HEK293 (cell line): ENCODE results near the gene HOXB4.

ENCODE experiments used
- CTCF ChIA-PET: fragments of 350-600 bp; formaldehyde crosslinking; extraction: SDS; loops from one replicate; lab custom pipeline; 2021; ENCODE audit warnings: antibody characterized with exemption; lab: Yijun Ruan, JAX
- POLR2A ChIA-PET: fragments of 300-600 bp; formaldehyde crosslinking; extraction: SDS; loops from one replicate; lab custom pipeline; 2020; ENCODE audit warnings: antibody characterized with exemption, inconsistent platforms; lab: Yijun Ruan, JAX
- H3K27ac ChIP-seq: fragments of 200-500 bp; sonication (Bioruptor generic); 2 replicates; pipeline ENCODE4 v1.5.1; 2014; ENCODE audit warnings: low read depth, low read length, control low read depth, inconsistent platforms; ENCODE audit errors: extremely low read depth
- H3K36me3 ChIP-seq, 2 experiments: fragments of 200-500 bp in 1 of 2; sonication (Bioruptor generic) in 1 of 2; 1 replicate in 1 of 2; 2 replicates in 1 of 2; pipeline ENCODE4 v1.5.1; 2014 to 2017; ENCODE audit warnings: inconsistent platforms in 2 of 2, low read length in 2 of 2; ENCODE audit not compliant: control insufficient read depth in 2 of 2, insufficient read depth in 1 of 2
- H3K4me1 ChIP-seq: fragments of 200-500 bp; sonication (Bioruptor generic); 2 replicates; pipeline ENCODE4 v1.5.1; 2014; ENCODE audit warnings: mild to moderate bottlenecking, low read length, inconsistent platforms; ENCODE audit not compliant: control insufficient read depth, insufficient read depth
- H3K4me3 ChIP-seq: 2 replicates; pipeline ENCODE4 v1.5.1; 2011; ENCODE audit warnings: low read depth, mild to moderate bottlenecking, control low read depth, low read length, moderate library complexity
- H3K9me3 ChIP-seq: fragments of 200-500 bp; sonication (Bioruptor generic); 2 replicates; pipeline ENCODE4 v1.5.1; 2014; ENCODE audit warnings: low read depth, low read length, inconsistent platforms; ENCODE audit not compliant: control insufficient read depth, insufficient read depth
- GLIS2 ChIP-seq: fragments of 450-650 bp; formaldehyde crosslinking; IDR thresholded peaks from 2 replicates; pipeline ENCODE4 v1.5.1; 2016; ENCODE audit warnings: missing biosample characterization, missing genetic modification characterization
- MZF1 ChIP-seq: fragments of 450-650 bp; formaldehyde crosslinking; IDR thresholded peaks from 2 replicates; pipeline ENCODE4 v1.5.1; 2017; ENCODE audit warnings: missing biosample characterization, missing genetic modification characterization, borderline replicate concordance
- PBX3 ChIP-seq: sonication (generic); formaldehyde crosslinking; IDR thresholded peaks from 2 replicates; pipeline ENCODE4 v1.8.1; 2022; ENCODE audit warnings: mild to moderate bottlenecking, moderate library complexity, missing genetic modification reagents
- SCRT1 ChIP-seq: fragments of 450-650 bp; formaldehyde crosslinking; IDR thresholded peaks from 2 replicates; pipeline ENCODE4 v1.5.1; 2016; ENCODE audit warnings: missing biosample characterization, missing genetic modification characterization, borderline replicate concordance
- ZBTB7A ChIP-seq: fragments of 450-650 bp; formaldehyde crosslinking; IDR thresholded peaks from 2 replicates; pipeline ENCODE4 v1.5.1; 2016; ENCODE audit warnings: low read depth, missing biosample characterization, missing genetic modification characterization
- ZNF148 ChIP-seq: fragments of 450-650 bp; formaldehyde crosslinking; IDR thresholded peaks from 2 replicates; pipeline ENCODE4 v1.5.0; 2017; ENCODE audit warnings: missing biosample characterization, missing genetic modification characterization, borderline replicate concordance
- ZNF174 ChIP-seq: fragments of 450-650 bp; formaldehyde crosslinking; IDR thresholded peaks from 2 replicates; pipeline ENCODE4 v1.5.0; 2017; ENCODE audit warnings: missing biosample characterization, mild to moderate bottlenecking, missing genetic modification characterization
- ZNF175 ChIP-seq: fragments of 450-650 bp; formaldehyde crosslinking; IDR thresholded peaks from 2 replicates; pipeline ENCODE4 v1.5.1; 2016; ENCODE audit warnings: missing biosample characterization, missing genetic modification characterization
- ZNF2 ChIP-seq: fragments of 450-650 bp; formaldehyde crosslinking; IDR thresholded peaks from 2 replicates; pipeline ENCODE4 v1.5.1; 2016; ENCODE audit warnings: missing biosample characterization, missing genetic modification characterization
- ZNF202 ChIP-seq: fragments of 450-650 bp; formaldehyde crosslinking; IDR thresholded peaks from 2 replicates; pipeline ENCODE4 v1.5.1; 2016; ENCODE audit warnings: missing biosample characterization, missing genetic modification characterization, borderline replicate concordance
- ZNF350 ChIP-seq: fragments of 450-650 bp; formaldehyde crosslinking; IDR thresholded peaks from 2 replicates; pipeline ENCODE4 v1.5.0; 2017; ENCODE audit warnings: missing biosample characterization, mild to moderate bottlenecking, missing genetic modification characterization
- ZNF548 ChIP-seq: fragments of 450-650 bp; formaldehyde crosslinking; IDR thresholded peaks from 2 replicates; pipeline ENCODE4 v1.5.1; 2016; ENCODE audit warnings: missing biosample characterization, missing genetic modification characterization
- ZNF549 ChIP-seq: fragments of 450-650 bp; IDR thresholded peaks from 2 replicates; pipeline ENCODE4 v1.5.1; 2018; ENCODE audit warnings: missing biosample characterization, missing genetic modification characterization, mild to moderate bottlenecking, inconsistent platforms, moderate library complexity
- ZNF560 ChIP-seq: fragments of 450-650 bp; formaldehyde crosslinking; IDR thresholded peaks from 2 replicates; pipeline ENCODE4 v1.5.1; 2017; ENCODE audit warnings: missing biosample characterization, missing genetic modification characterization, borderline replicate concordance
- ZNF600 ChIP-seq: fragments of 450-650 bp; formaldehyde crosslinking; IDR thresholded peaks from 2 replicates; pipeline ENCODE4 v1.5.1; 2016; ENCODE audit warnings: missing biosample characterization, missing genetic modification characterization
- ZNF623 ChIP-seq: fragments of 450-650 bp; formaldehyde crosslinking; IDR thresholded peaks from 2 replicates; pipeline ENCODE4 v1.5.1; 2016; ENCODE audit warnings: missing biosample characterization, missing genetic modification characterization
- ZNF660 ChIP-seq: fragments of 450-650 bp; IDR thresholded peaks from 2 replicates; pipeline ENCODE4 v1.5.1; 2018; ENCODE audit warnings: missing biosample characterization, mild to moderate bottlenecking, missing genetic modification characterization
- ZNF664 ChIP-seq: fragments of 450-650 bp; formaldehyde crosslinking; IDR thresholded peaks from 2 replicates; pipeline ENCODE4 v1.5.1; 2016; ENCODE audit warnings: missing biosample characterization, missing genetic modification characterization
- ZSCAN30 ChIP-seq: fragments of 450-650 bp; IDR thresholded peaks from 2 replicates; pipeline ENCODE4 v1.5.1; 2018; ENCODE audit warnings: missing biosample characterization, mild to moderate bottlenecking, missing genetic modification characterization, moderate library complexity
- TF ChIP-seq, protein P1 (sequence below): fragments of 450-650 bp; formaldehyde crosslinking; IDR thresholded peaks from 2 replicates; pipeline ENCODE4 v1.5.1; 2016; ENCODE audit warnings: missing biosample characterization, missing genetic modification characterization
- TF ChIP-seq, protein P2 (sequence below): fragments of 450-650 bp; formaldehyde crosslinking; optimal IDR thresholded peaks from 2 replicates; pipeline ENCODE3; 2016; ENCODE audit warnings: missing biosample characterization, mild to moderate bottlenecking, missing genetic modification characterization
- TF ChIP-seq, protein P3 (sequence below): fragments of 450-650 bp; formaldehyde crosslinking; IDR thresholded peaks from 2 replicates; pipeline ENCODE4 v1.5.1; 2016; ENCODE audit warnings: missing biosample characterization, missing genetic modification characterization
- TF ChIP-seq, protein P4 (sequence below): fragments of 450-650 bp; formaldehyde crosslinking; IDR thresholded peaks from 2 replicates; pipeline ENCODE4 v1.5.1; 2016; ENCODE audit warnings: missing biosample characterization, missing genetic modification characterization
- TF ChIP-seq, protein P5 (sequence below): fragments of 450-650 bp; formaldehyde crosslinking; IDR thresholded peaks from 2 replicates; pipeline ENCODE4; 2016; ENCODE audit warnings: missing biosample characterization, missing genetic modification characterization

HOXB4 gene

DNA sequence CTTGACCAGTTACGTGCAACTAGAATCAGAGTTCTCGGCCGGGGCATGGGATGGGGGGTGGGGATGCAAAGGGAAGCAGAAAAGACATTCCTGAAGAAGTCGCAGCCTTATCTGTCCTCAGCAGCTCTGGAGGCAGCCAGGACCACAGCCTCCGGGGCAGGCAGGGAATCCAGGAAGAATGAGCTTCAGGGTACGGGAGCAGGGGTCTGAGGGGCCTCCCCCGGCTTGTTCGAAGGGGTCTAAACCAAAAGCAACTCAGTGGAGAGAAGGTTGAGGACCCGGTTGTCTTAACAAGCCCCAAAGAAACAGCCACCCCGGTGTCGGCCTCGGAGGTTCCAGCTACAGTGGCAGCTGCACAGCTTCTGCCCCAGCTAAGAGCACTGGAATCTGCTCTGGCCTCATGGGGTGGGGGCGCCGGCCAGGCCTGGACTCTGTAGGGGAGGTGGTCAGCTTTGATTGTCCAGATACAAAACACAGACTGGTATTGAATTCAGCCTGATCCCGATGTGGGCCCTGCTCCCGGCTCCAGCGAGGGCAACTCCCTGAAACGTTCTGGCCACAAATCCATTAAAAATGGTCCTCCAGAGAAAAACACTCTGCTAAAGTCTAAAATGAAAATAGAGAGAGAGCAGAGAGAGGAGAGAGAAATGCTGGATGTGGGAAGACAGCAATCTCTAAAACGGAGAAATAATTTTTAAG, 7.7 kb downstream of the HOXB4 start:
- CTCF ChIA-PET: interaction anchor here (0.5 to 1.0 kb wide), 3 partner anchors 13 to 82 kb away, joined by 3 to 7 read pairs (median 3); no protein-coding TSS in a partner anchor
- Histone ChIP-seq H3K4me1 (peaks cover 100% of the 10 kb centered on the region), H3K9me3 (no peaks in the 10 kb centered on the region), H3K27ac (peak overlapping the region; percentile 93), H3K36me3 (peaks cover 8 to 47% of the 10 kb centered on the region in 2 experiments), H3K4me3 (no peak overlapping the region)
- POLR2A ChIA-PET: interaction anchor here (0.6 to 1.1 kb wide), 5 partner anchors 12 to 219 kb away, joined by 3 to 5 read pairs (median 4); no protein-coding TSS in a partner anchor
- TF ChIP-seq MZF1 (0 out of 2 replicates have a peak, but pooled peaks have one; percentile 10), ZNF549 (no peak), GLIS2 (tag by site-specific recombination) (no peak), SCRT1 (tag by site-specific recombination) (no peak), ZNF623 (tag by site-specific recombination) (no peak), ZNF174 (no peak), ZBTB7A (tag by site-specific recombination) (no peak), ZNF560 (tag by site-specific recombination) (no peak), PBX3 (CRISPR knock-in tag) (no peak), ZNF202 (no peak), ZNF664 (tag by site-specific recombination) (no peak), ZNF548 (tag by site-specific recombination) (no peak), ZSCAN30 (tag by site-specific recombination) (no peak), ZNF2 (tag by site-specific recombination) (no peak), ZNF350 (tag by site-specific recombination) (no peak), ZNF660 (tag by site-specific recombination) (0 out of 2 replicates have a peak, but pooled peaks have one; percentile 4), ZNF175 (tag by site-specific recombination) (no peak), ZNF148 (tag by site-specific recombination) (no peak), ZNF600 (tag by site-specific recombination) (0 out of 2 replicates have a peak, but pooled peaks have one; percentile 14)
- TF ChIP-seq, protein P1, sequence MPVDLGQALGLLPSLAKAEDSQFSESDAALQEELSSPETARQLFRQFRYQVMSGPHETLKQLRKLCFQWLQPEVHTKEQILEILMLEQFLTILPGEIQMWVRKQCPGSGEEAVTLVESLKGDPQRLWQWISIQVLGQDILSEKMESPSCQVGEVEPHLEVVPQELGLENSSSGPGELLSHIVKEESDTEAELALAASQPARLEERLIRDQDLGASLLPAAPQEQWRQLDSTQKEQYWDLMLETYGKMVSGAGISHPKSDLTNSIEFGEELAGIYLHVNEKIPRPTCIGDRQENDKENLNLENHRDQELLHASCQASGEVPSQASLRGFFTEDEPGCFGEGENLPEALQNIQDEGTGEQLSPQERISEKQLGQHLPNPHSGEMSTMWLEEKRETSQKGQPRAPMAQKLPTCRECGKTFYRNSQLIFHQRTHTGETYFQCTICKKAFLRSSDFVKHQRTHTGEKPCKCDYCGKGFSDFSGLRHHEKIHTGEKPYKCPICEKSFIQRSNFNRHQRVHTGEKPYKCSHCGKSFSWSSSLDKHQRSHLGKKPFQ: no peak
- TF ChIP-seq, protein P2, sequence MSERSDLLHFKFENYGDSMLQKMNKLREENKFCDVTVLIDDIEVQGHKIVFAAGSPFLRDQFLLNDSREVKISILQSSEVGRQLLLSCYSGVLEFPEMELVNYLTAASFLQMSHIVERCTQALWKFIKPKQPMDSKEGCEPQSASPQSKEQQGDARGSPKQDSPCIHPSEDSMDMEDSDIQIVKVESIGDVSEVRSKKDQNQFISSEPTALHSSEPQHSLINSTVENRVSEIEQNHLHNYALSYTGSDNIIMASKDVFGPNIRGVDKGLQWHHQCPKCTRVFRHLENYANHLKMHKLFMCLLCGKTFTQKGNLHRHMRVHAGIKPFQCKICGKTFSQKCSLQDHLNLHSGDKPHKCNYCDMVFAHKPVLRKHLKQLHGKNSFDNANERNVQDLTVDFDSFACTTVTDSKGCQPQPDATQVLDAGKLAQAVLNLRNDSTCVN: peak; percentile 3
- TF ChIP-seq, protein P3, sequence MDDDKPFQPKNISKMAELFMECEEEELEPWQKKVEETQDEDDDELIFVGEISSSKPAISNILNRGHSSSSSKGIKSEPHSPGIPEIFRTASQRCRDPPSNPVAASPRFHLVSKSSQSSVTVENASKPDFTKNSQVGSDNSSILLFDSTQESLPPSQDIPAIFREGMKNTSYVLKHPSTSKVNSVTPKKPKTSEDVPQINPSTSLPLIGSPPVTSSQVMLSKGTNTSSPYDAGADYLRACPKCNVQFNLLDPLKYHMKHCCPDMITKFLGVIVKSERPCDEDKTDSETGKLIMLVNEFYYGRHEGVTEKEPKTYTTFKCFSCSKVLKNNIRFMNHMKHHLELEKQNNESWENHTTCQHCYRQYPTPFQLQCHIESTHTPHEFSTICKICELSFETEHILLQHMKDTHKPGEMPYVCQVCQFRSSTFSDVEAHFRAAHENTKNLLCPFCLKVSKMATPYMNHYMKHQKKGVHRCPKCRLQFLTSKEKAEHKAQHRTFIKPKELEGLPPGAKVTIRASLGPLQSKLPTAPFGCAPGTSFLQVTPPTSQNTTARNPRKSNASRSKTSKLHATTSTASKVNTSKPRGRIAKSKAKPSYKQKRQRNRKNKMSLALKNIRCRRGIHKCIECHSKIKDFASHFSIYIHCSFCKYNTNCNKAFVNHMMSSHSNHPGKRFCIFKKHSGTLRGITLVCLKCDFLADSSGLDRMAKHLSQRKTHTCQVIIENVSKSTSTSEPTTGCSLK (tag by site-specific recombination): no peak
- TF ChIP-seq, protein P4, sequence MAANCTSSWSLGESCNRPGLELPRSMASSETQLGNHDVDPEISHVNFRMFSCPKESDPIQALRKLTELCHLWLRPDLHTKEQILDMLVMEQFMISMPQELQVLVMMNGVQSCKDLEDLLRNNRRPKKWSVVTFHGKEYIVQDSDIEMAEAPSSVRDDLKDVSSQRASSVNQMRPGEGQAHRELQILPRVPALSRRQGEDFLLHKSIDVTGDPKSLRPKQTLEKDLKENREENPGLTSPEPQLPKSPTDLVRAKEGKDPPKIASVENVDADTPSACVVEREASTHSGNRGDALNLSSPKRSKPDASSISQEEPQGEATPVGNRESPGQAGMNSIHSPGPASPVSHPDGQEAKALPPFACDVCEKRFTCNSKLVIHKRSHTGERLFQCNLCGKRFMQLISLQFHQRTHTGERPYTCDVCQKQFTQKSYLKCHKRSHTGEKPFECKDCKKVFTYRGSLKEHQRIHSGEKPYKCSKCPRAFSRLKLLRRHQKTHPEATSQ: no peak
- TF ChIP-seq, protein P5, sequence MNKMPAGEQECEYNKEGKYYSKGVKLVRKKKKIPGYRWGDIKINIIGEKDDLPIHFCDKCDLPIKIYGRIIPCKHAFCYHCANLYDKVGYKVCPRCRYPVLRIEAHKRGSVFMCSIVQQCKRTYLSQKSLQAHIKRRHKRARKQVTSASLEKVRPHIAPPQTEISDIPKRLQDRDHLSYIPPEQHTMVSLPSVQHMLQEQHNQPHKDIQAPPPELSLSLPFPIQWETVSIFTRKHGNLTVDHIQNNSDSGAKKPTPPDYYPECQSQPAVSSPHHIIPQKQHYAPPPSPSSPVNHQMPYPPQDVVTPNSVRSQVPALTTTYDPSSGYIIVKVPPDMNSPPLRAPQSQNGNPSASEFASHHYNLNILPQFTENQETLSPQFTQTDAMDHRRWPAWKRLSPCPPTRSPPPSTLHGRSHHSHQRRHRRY (tag by site-specific recombination): no peak
